Measurements from ENCODE around the gene ULBP2.
"Not testable (repeated sequence)": the region's sequence is repeated elsewhere in the genome, so short reads cannot be mapped to it uniquely, and the experiment has no call there.

Gene ULBP2

GRCh38 chr6:149967591-149967990 lies 25.8 kb downstream of the ULBP2 start:
- no peak overlapping the region for H2AFZ ChIP-seq (ENCODE audit: low read depth)
- H3K4me3 ChIP-seq (IDR thresholded peaks at IDR 0.05; ENCODE audit: insufficient read depth, low read depth, low read length), result no peak overlapping the region
- no peaks in the 10 kb centered on the region for H3K79me2 ChIP-seq (ENCODE audit: insufficient read depth, low read depth)
- no peaks in the 10 kb centered on the region for H4K20me1 ChIP-seq (ENCODE audit: insufficient read depth)
- no peak overlapping the region for H3K9ac ChIP-seq
- H3K27me3 ChIP-seq (ENCODE audit: insufficient read depth, low read depth), result no peaks in the 10 kb centered on the region
- TF ChIP-seq CTCF (conservative IDR thresholded peaks at IDR 0.05; ENCODE audit: low read depth, low read length), result no peak
- H3K4me1 ChIP-seq (ENCODE audit: low read depth, poor library complexity, severe bottlenecking), result peaks cover 7% of the 10 kb centered on the region
- no peaks in the 10 kb centered on the region for H3K36me3 ChIP-seq (ENCODE audit: insufficient read depth)
- H3K27ac ChIP-seq, result no peak overlapping the region
- H3K4me2 ChIP-seq, result no peak overlapping the region

DNA sequence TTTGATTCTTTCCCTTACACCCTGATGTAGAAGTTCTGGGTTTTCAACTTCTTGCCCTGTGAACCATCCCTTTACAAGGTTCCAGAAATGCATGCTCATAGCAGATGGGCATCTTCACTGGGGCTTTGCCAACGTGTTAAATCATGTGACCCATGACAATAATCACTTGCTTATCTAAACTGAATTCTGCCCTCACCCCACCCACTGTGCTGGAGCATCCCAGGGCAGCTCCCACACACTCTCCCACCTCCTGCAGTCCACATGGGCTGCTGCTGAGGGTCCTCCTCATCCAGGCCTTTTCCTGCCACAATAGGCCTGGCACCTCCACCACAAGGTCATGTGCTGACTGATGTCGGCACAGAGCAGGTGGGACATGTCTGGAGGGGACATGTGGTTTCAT lies 26.2 kb downstream of the ULBP2 start:
- H3K27me3 ChIP-seq (ENCODE audit: insufficient read depth, low read depth), result not testable (repeated sequence)

GRCh38 chr6:149968909-149969308 lies 27.1 kb downstream of the ULBP2 start:
- H3K79me2 ChIP-seq (ENCODE audit: insufficient read depth, low read depth); H2AFZ ChIP-seq (ENCODE audit: low read depth); H3K4me3 ChIP-seq (IDR thresholded peaks at IDR 0.05; ENCODE audit: insufficient read depth, low read depth, low read length); H3K4me2 ChIP-seq; H3K27me3 ChIP-seq (ENCODE audit: insufficient read depth, low read depth); H3K27ac ChIP-seq; H3K4me1 ChIP-seq (ENCODE audit: low read depth, poor library complexity, severe bottlenecking); H3K9ac ChIP-seq; H4K20me1 ChIP-seq (ENCODE audit: insufficient read depth); H3K36me3 ChIP-seq (ENCODE audit: insufficient read depth): not testable (repeated sequence)

More for the DNA sequence above, 26.2 kb downstream of the ULBP2 start:
- not testable (repeated sequence) for H3K4me2 ChIP-seq; H2AFZ ChIP-seq (ENCODE audit: low read depth); H3K9ac ChIP-seq; H3K4me3 ChIP-seq (IDR thresholded peaks at IDR 0.05; ENCODE audit: insufficient read depth, low read depth, low read length); H3K36me3 ChIP-seq (ENCODE audit: insufficient read depth); H3K79me2 ChIP-seq (ENCODE audit: insufficient read depth, low read depth); H3K27ac ChIP-seq; H3K4me1 ChIP-seq (ENCODE audit: low read depth, poor library complexity, severe bottlenecking); H4K20me1 ChIP-seq (ENCODE audit: insufficient read depth)

DNA sequence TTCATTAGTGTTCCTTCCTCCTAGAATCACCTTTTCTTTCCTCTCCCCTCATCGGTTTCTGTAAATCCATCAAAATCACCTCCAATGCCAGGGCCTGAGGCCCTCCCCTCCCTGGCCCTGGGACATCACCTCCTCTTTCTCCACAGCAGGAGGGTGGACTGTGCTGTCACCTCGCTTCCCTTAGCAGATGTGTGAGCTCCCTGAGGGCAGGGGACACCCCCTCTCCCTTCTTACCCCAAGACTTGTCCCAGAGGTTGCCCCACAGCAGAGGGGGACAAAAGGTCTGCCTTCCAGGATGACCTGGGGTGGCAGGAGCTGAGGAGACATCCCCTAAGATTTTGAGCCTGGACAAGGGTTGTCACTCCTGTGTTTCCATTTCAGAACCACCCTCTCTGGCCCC lies 27.8 kb downstream of the ULBP2 start:
- no peaks in the 10 kb centered on the region for H3K36me3 ChIP-seq (ENCODE audit: insufficient read depth)
- no peaks in the 10 kb centered on the region for H3K4me1 ChIP-seq (ENCODE audit: low read depth, poor library complexity, severe bottlenecking)
- no peaks in the 10 kb centered on the region for H3K79me2 ChIP-seq (ENCODE audit: insufficient read depth, low read depth)
- no peak overlapping the region for H2AFZ ChIP-seq (ENCODE audit: low read depth)
- H4K20me1 ChIP-seq (ENCODE audit: insufficient read depth), result no peaks in the 10 kb centered on the region
- H3K27me3 ChIP-seq (ENCODE audit: insufficient read depth, low read depth), result no peaks in the 10 kb centered on the region
- no peak overlapping the region for H3K4me3 ChIP-seq (IDR thresholded peaks at IDR 0.05; ENCODE audit: insufficient read depth, low read depth, low read length)
- no peak overlapping the region for H3K4me2 ChIP-seq
- no peak for TF ChIP-seq CTCF (conservative IDR thresholded peaks at IDR 0.05; ENCODE audit: low read depth, low read length)
- no peak overlapping the region for H3K27ac ChIP-seq
- no peak overlapping the region for H3K9ac ChIP-seq

GRCh38 chr6:149974394-149974793 lies 32.6 kb downstream of the ULBP2 start:
- not testable (repeated sequence) for H3K4me2 ChIP-seq; H3K79me2 ChIP-seq (ENCODE audit: insufficient read depth, low read depth); H3K27ac ChIP-seq; H2AFZ ChIP-seq (ENCODE audit: low read depth); H3K4me1 ChIP-seq (ENCODE audit: low read depth, poor library complexity, severe bottlenecking); H3K36me3 ChIP-seq (ENCODE audit: insufficient read depth); H3K27me3 ChIP-seq (ENCODE audit: insufficient read depth, low read depth); H3K4me3 ChIP-seq (IDR thresholded peaks at IDR 0.05; ENCODE audit: insufficient read depth, low read depth, low read length); H4K20me1 ChIP-seq (ENCODE audit: insufficient read depth); H3K9ac ChIP-seq

DNA sequence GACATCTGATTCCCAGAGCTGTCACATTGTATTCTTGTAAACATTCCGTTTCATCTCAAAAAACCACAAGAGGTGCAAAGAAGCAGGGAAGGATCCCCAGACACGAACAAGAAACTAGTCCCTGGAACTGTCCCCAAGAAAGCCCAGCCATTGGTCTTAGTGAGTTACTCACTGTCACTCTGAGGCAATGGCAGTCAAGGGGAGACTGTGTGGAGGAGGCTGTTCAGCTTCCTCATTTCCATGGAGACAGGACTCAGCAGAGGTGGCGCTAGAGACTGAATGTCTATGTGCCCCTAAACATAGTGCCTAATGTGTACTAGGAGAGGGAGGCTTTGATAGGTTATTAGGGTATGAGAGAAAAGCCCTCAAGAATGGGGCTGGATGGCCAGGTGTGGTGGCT lies 33.0 kb downstream of the ULBP2 start:
- no peaks in the 10 kb centered on the region for H4K20me1 ChIP-seq (ENCODE audit: insufficient read depth)
- no peak overlapping the region for H3K4me3 ChIP-seq (IDR thresholded peaks at IDR 0.05; ENCODE audit: insufficient read depth, low read depth, low read length)
- no peak overlapping the region for H3K27ac ChIP-seq
- H3K36me3 ChIP-seq (ENCODE audit: insufficient read depth), result no peaks in the 10 kb centered on the region
- no peak overlapping the region for H3K9ac ChIP-seq
- TF ChIP-seq CTCF (conservative IDR thresholded peaks at IDR 0.05; ENCODE audit: low read depth, low read length), result no peak
- no peaks in the 10 kb centered on the region for H3K4me1 ChIP-seq (ENCODE audit: low read depth, poor library complexity, severe bottlenecking)
- H3K27me3 ChIP-seq (ENCODE audit: insufficient read depth, low read depth), result no peaks in the 10 kb centered on the region
- H3K4me2 ChIP-seq, result no peak overlapping the region
- no peak overlapping the region for H2AFZ ChIP-seq (ENCODE audit: low read depth)
- no peaks in the 10 kb centered on the region for H3K79me2 ChIP-seq (ENCODE audit: insufficient read depth, low read depth)

Data from KMS-11 (cell line).